Prostate gland (tissue), 2 donors: ENCODE measurements around the gene ST3GAL2. TPM values are rescaled to one million over a fixed set of nuclear protein-coding genes. Genes with fewer than 3 reads are reported as not detected.

Source experiments
- DNase-seq: peaks from one replicate; pipeline ENCODE4 v3.0.0-alpha.2; 2019; ENCODE audit warnings: low spot score
- H3K27ac ChIP-seq, 2 donors: fragments of 200-600 bp; sonication (generic); 2 replicates each; pipeline ENCODE4 v1.5.1; 2017 to 2019
- H3K27me3 ChIP-seq: fragments of 200-600 bp; sonication (generic); replicated peaks from 2 replicates; pipeline ENCODE4 v1.5.1; 2019; ENCODE audit not compliant: insufficient read depth
- H3K36me3 ChIP-seq, 2 donors: fragments of 200-600 bp; sonication (generic); 1 replicate in 1 of 2; 2 replicates in 1 of 2; pipeline versions ENCODE4 v1.5.1 to v1.8.1; 2017 to 2019
- H3K4me1 ChIP-seq: fragments of 200-600 bp; sonication (generic); replicated peaks from 2 replicates; pipeline ENCODE4 v1.5.1; 2019
- H3K4me3 ChIP-seq, 2 donors: fragments of 200-600 bp; sonication (generic); 2 replicates each; pipeline ENCODE4 v1.5.1; 2017 to 2019
- H3K9me3 ChIP-seq: fragments of 200-600 bp; sonication (generic); 2 replicates; pipeline ENCODE4 v1.5.1; 2017
- CTCF ChIP-seq, 4 experiments: fragments of 200-600 bp in 2 of 4; fragments of 450-650 bp in 2 of 4; sonication (generic) in 2 of 4; IDR thresholded peaks; 1 replicate in 3 of 4; 2 replicates in 1 of 4; pipeline ENCODE4 v1.5.1; 2016 to 2019; ENCODE audit warnings: antibody characterized with exemption in 4 of 4, mild to moderate bottlenecking in 2 of 4, moderate library complexity in 2 of 4
- POLR2A ChIP-seq: fragments of 450-650 bp; IDR thresholded peaks from one replicate; pipeline ENCODE4 v1.6.1; 2016; ENCODE audit warnings: antibody characterized with exemption, mild to moderate bottlenecking
- POLR2AphosphoS5 ChIP-seq: sonication (generic); formaldehyde crosslinking; IDR thresholded peaks from one replicate; pipeline ENCODE4 v1.6.1; 2017; ENCODE audit warnings: antibody characterized with exemption
- WGBS: methylation state at CpG from one replicate; pipeline ENCODE4 v1.1.5; 2018; 5-methylcytosine and 5-hydroxymethylcytosine counted together
- intact Hi-C: fragments of 100-400 bp; cut with DNase I; formaldehyde crosslinking; loops from one replicate; pipeline ENCODE4 v1.14.2; 2022
- total RNA-seq, 2 donors: library from RNA; depleted of rRNA; stranded (reverse); fragments of >200 nt; gene quantifications; one replicate each; pipeline ENCODE4 v1.1.0, GENCODE V29; 2016

Gene ST3GAL2
- total RNA-seq, 2 donors from 2014 or later, result 8.7 to 54.5 TPM

GRCh38 chr16:70438585-70438968 lies 323 bp downstream of the ST3GAL2 start:
- TF ChIP-seq POLR2AphosphoS5 (no peak), POLR2A (no peak), CTCF (IDR thresholded peaks at IDR 0.05) (no peak)
- no peaks in the 10 kb centered on the region for H3K27me3 ChIP-seq
- peak overlapping the region; percentile 59 to 67 for H3K4me3 ChIP-seq
- intact Hi-C loops, result loop anchor here (5.0 kb wide), 1 partner anchor 56 kb away; no protein-coding TSS in a partner anchor
- no peaks in the 10 kb centered on the region for H3K4me1 ChIP-seq
- H3K27ac ChIP-seq, result peak overlapping the region; percentile 50 to 55
- 0% methylated on average over 22 of the region's 39 CpGs for WGBS
- no peak for DNase-seq
- H3K36me3 ChIP-seq, result no peaks in the 10 kb centered on the region
- H3K9me3 ChIP-seq, result no peaks in the 10 kb centered on the region

- Histone ChIP-seq H3K4me3 (peak overlapping the region; percentile 59 to 67), H3K4me1 (no peaks in the 10 kb centered on the region), H3K27me3 (no peaks in the 10 kb centered on the region), H3K27ac (peak overlapping the region; percentile 50 to 55), H3K9me3 (no peaks in the 10 kb centered on the region), H3K36me3 (no peaks in the 10 kb centered on the region)
- DNase-seq, result no peak
- 9% methylated on average over 22 of the region's 22 CpGs for WGBS
- intact Hi-C loops, result loop anchor here (5.0 kb wide), 1 partner anchor 56 kb away; no protein-coding TSS in a partner anchor
- TF ChIP-seq POLR2A (no peak), POLR2AphosphoS5 (no peak)
Observed at GRCh38 chr16:70437582-70438557, 1.0 kb downstream of the ST3GAL2 start.

GRCh38 chr16:70437017-70437581 lies 1.8 kb downstream of the ST3GAL2 start:
- 24% methylated on average over 5 of the region's 5 CpGs for WGBS
- H3K4me3 ChIP-seq, result peak overlapping the region in 1 of 2 donors; percentile 59
- no peaks in the 10 kb centered on the region for H3K4me1 ChIP-seq
- no peaks in the 10 kb centered on the region for H3K27me3 ChIP-seq
- no peak for TF ChIP-seq POLR2AphosphoS5
- TF ChIP-seq CTCF (IDR thresholded peaks at IDR 0.05), result no peak
- no peak for TF ChIP-seq POLR2A
- no peaks in the 10 kb centered on the region for H3K9me3 ChIP-seq
- no peak for DNase-seq
- intact Hi-C loops, result loop anchor here (5.0 kb wide), 1 partner anchor 55 kb away; no protein-coding TSS in a partner anchor
- H3K36me3 ChIP-seq, result no peaks in the 10 kb centered on the region
- H3K27ac ChIP-seq, result peak overlapping the region in 1 of 2 donors; percentile 13

GRCh38 chr16:70434484-70435260 lies 4.2 kb downstream of the ST3GAL2 start:
- H3K9me3 ChIP-seq, result no peaks in the 10 kb centered on the region
- H3K27ac ChIP-seq, result no peak overlapping the region
- H3K27me3 ChIP-seq, result no peaks in the 10 kb centered on the region
- no peaks in the 10 kb centered on the region for H3K36me3 ChIP-seq
- H3K4me3 ChIP-seq, result no peak overlapping the region
- WGBS, result 75% methylated on average over 6 of the region's 6 CpGs
- no peak for TF ChIP-seq POLR2A
- no peak for TF ChIP-seq CTCF (IDR thresholded peaks at IDR 0.05)
- no peak for TF ChIP-seq POLR2AphosphoS5
- no peak for DNase-seq
- peaks cover 3% of the 10 kb centered on the region for H3K4me1 ChIP-seq
- intact Hi-C loops, result loop anchor here (5.0 kb wide), 1 partner anchor 52 kb away; no protein-coding TSS in a partner anchor
